Glutamatergic neuron (in vitro differentiated cells): ENCODE results near the gene CLPTM1L. TPM values are rescaled to one million over a fixed set of nuclear protein-coding genes. Genes with fewer than 3 reads are reported as not detected.

Source experiments
- DNase-seq: peaks from one replicate; pipeline ENCODE4 v3.0.0; 2022
- H3K27ac Mint-ChIP-seq: one replicate; pipeline ENCODE4 v1.8.0; 2020; ENCODE audit warnings: mild to moderate bottlenecking, mixed read lengths, inconsistent platforms; ENCODE audit not compliant: unreplicated experiment
- H3K27me3 Mint-ChIP-seq: one replicate; pipeline ENCODE4 v1.8.0; 2020; ENCODE audit warnings: mild to moderate bottlenecking, moderate library complexity, mixed read lengths, inconsistent platforms; ENCODE audit not compliant: unreplicated experiment
- H3K36me3 Mint-ChIP-seq: one replicate; pipeline ENCODE4 v1.8.0; 2020; ENCODE audit warnings: mild to moderate bottlenecking, mixed read lengths, inconsistent platforms; ENCODE audit not compliant: unreplicated experiment
- H3K4me1 Mint-ChIP-seq: one replicate; pipeline ENCODE4 v1.8.0; 2020; ENCODE audit warnings: mild to moderate bottlenecking, low read depth, mixed read lengths, inconsistent platforms; ENCODE audit not compliant: unreplicated experiment
- H3K4me3 Mint-ChIP-seq: one replicate; pipeline ENCODE4 v1.8.0; 2020; ENCODE audit warnings: mild to moderate bottlenecking, mixed read lengths, inconsistent platforms; ENCODE audit not compliant: unreplicated experiment
- H3K9me3 Mint-ChIP-seq: one replicate; pipeline ENCODE4 v1.8.0; 2020; ENCODE audit warnings: mild to moderate bottlenecking, moderate library complexity, mixed read lengths, inconsistent platforms; ENCODE audit not compliant: unreplicated experiment
- total RNA-seq: library from RNA; stranded (reverse); fragmentation: NEBNext Ultra II Directional; extraction: Animal tissue kit (Norgen Biotek cat#: 25700); gene quantifications from one replicate; pipeline ENCODE4 v1.2.1, GENCODE V29; 2021; ENCODE audit not compliant: unreplicated experiment
- TF ChIP-seq, protein P1 (sequence below): fragments of 200-600 bp; sonication (generic); IDR thresholded peaks from one replicate; pipeline ENCODE4 v1.5.0; 2021; ENCODE audit not compliant: partially characterized antibody, unreplicated experiment

Gene CLPTM1L
- total RNA-seq, 1 donor from 2014 or later, result 95.2 TPM

DNA sequence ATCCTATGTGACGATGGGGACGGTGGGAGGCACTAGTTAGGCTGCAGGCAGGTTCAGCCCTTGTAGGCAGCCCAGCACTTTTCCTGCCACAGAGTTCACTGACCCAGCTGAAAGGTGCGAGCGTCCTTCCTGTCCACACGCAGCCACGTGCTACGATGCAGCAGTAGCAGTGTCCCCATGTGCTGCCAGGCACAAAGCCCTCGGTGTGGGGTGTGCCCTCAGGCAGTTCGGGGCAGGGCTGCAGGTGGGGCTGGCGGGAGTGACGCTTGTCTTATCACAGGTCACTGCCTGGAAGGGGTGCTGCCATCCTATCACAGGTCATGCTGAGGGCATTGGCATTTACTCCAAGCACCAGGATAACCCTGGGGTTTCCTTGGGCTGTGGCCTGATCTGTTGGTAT lies 46.8 kb upstream of the CLPTM1L start:
- Mint-ChIP-seq H3K27ac (no peak overlapping the region), H3K27me3 (peaks cover 16% of the 10 kb centered on the region), H3K4me3 (no peak overlapping the region), H3K36me3 (peaks cover 10% of the 10 kb centered on the region), H3K4me1 (peaks cover 15% of the 10 kb centered on the region), H3K9me3 (peaks cover 10% of the 10 kb centered on the region)
- DNase-seq, result peak; percentile 9
- TF ChIP-seq, protein P1, sequence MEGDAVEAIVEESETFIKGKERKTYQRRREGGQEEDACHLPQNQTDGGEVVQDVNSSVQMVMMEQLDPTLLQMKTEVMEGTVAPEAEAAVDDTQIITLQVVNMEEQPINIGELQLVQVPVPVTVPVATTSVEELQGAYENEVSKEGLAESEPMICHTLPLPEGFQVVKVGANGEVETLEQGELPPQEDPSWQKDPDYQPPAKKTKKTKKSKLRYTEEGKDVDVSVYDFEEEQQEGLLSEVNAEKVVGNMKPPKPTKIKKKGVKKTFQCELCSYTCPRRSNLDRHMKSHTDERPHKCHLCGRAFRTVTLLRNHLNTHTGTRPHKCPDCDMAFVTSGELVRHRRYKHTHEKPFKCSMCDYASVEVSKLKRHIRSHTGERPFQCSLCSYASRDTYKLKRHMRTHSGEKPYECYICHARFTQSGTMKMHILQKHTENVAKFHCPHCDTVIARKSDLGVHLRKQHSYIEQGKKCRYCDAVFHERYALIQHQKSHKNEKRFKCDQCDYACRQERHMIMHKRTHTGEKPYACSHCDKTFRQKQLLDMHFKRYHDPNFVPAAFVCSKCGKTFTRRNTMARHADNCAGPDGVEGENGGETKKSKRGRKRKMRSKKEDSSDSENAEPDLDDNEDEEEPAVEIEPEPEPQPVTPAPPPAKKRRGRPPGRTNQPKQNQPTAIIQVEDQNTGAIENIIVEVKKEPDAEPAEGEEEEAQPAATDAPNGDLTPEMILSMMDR, result no peak

DNA sequence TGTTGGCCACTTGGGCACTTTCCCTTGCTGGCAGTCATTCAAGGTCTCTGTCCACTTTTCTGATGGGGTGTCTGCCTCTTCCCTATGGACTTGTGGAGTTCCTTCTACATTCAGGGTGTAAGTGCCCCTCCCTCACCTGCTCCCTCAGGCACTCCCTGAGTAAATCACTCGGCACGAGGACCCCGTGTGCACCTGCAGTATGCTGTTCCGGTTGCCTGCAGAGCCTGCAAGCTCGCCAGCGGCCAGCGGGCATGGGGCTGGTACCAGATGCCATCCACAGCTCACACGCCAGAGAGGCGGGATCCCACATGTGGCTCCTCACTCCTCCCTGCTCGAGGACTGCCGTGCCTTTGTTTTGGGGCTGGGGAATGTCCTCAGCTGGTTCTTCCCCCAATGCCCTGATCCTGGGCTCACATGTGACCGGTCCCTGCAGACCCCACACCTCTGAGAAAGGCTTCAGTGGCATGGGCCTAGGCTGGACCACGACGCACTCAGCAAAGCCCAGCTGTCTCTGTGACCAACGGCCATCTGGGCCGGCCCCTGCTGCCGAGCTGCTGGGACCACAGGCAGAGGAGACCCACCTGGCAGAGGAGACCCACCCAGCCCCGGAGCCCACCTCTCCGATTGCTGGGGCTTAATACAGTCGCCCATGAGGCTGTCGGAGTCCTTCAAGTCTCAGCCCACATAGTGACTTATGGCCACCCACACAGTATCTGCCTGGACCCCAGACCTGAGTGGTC lies 46.1 kb upstream of the CLPTM1L start:
- Mint-ChIP-seq H3K27ac (no peak overlapping the region), H3K27me3 (peaks cover 13% of the 10 kb centered on the region), H3K9me3 (peaks cover 10% of the 10 kb centered on the region), H3K4me1 (peaks cover 15% of the 10 kb centered on the region), H3K36me3 (peaks cover 10% of the 10 kb centered on the region), H3K4me3 (no peak overlapping the region)
- peak; percentile 8 for DNase-seq
- TF ChIP-seq, protein P1, result no peak

DNA sequence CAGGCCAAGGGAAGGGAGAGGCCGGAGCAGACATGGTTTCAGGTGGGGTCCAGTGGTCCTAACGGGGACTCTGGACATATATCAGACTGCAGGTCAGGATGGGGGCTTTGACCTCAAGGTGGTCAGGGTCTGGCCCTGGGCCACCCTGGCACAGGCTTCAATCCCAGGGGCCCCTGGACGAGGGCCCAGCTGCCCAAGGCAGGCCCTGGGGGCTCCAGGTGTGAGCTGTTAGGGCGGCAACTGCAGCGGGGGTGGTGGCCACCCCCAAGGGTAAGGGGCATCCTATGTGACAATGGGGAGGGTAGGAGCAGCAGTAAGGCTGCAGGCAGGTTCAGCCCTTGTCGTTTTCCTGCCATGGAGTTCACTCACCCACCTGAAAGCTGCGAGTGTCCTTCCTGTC lies 45.4 kb upstream of the CLPTM1L start:
- Mint-ChIP-seq H3K36me3 (peaks cover 10% of the 10 kb centered on the region), H3K27me3 (peaks cover 15% of the 10 kb centered on the region), H3K9me3 (peaks cover 13% of the 10 kb centered on the region), H3K4me3 (no peak overlapping the region), H3K27ac (no peak overlapping the region), H3K4me1 (peaks cover 19% of the 10 kb centered on the region)
- DNase-seq, result no peak
- TF ChIP-seq, protein P1, result no peak

DNA sequence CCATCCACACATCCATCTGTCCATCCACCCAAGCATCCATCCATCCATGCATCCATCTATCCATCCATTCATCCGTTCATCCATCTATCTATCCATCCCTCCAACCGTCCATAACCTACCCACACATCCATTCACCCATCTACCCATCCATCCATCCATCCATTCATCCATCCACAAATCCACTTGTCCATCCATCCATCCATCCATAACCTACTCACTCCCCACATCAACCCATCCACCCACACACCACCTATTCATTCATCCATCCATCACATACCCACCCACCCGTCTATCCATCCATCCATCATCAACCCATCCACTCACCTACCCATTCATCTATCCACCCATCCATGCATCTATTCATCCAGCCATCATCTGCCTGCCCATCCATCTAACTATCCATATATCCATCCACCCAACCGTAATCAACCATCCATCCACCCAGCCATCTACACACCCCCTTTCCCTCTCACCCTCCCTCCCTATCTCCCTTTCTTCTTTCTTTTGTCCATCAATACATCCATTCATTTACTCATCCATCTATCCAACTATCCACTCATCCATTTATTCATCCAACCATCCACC lies 43.6 kb upstream of the CLPTM1L start:
- TF ChIP-seq, protein P1, result no peak
- Mint-ChIP-seq H3K9me3 (peaks cover 13% of the 10 kb centered on the region), H3K27ac (no peak overlapping the region), H3K36me3 (peaks cover 4% of the 10 kb centered on the region), H3K27me3 (peaks cover 21% of the 10 kb centered on the region), H3K4me1 (peaks cover 20% of the 10 kb centered on the region), H3K4me3 (peak overlapping the region; percentile 2)
- no peak for DNase-seq

DNA sequence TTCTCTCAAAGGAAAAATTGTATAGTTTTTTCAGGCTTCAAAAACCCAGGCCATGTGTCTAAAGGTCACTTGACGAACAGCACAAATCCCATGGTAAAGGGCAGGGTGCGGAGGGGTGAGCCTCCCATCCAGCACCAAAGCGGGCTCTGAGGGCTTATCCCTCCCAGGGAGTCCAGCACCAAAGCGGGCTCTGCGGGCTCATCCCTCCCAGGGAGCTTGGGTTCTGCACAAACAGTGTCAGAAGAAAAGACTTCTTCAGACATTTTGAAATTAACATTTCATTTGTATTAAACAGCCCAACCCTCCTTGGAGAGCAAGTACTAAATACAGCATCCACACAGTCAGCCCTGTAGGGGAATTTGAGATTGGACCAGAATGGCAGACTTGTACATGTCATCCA lies 43.0 kb upstream of the CLPTM1L start:
- H3K4me3 Mint-ChIP-seq, result no peak overlapping the region
- no peak for DNase-seq
- peaks cover 13% of the 10 kb centered on the region for H3K9me3 Mint-ChIP-seq
- H3K27me3 Mint-ChIP-seq, result peaks cover 21% of the 10 kb centered on the region
- peaks cover 4% of the 10 kb centered on the region for H3K36me3 Mint-ChIP-seq
- peaks cover 20% of the 10 kb centered on the region for H3K4me1 Mint-ChIP-seq
- no peak overlapping the region for H3K27ac Mint-ChIP-seq
- TF ChIP-seq, protein P1, result no peak
